Activated T-cell treated with anti-CD3 and anti-CD28 coated beads, Interleukin-2, amount 50 U/mL, for 72 hours (primary cell): ENCODE data around the gene SMYD1. TPM values are rescaled to one million over a fixed set of nuclear protein-coding genes. Genes with fewer than 3 reads are reported as not detected.

Experiments used
- ATAC-seq, 2 donors: fragments of 150-1000 bp; cut with Tn5 transposase; replicated peaks in 1 of 2; 2 replicates each; pipeline ENCODE4 v1.10.0; 2021; ENCODE audit warnings: moderate library complexity in 2 of 2, mild to moderate bottlenecking in 1 of 2
- DNase-seq, 2 donors: peaks; one replicate each; pipeline ENCODE4 v3.0.0; 2021 to 2022; ENCODE audit warnings: mixed read lengths in 1 of 2
- H3K27ac Mint-ChIP-seq: one replicate; pipeline ENCODE4 v1.8.0; 2022; ENCODE audit warnings: mild to moderate bottlenecking, moderate library complexity, mixed read lengths
- H3K27me3 Mint-ChIP-seq: one replicate; pipeline ENCODE4 v1.8.0; 2022; ENCODE audit warnings: low read depth, mixed read lengths
- H3K36me3 Mint-ChIP-seq, 2 donors: one replicate each; pipeline ENCODE4 v1.8.0; 2022; ENCODE audit warnings: mixed read lengths in 2 of 2, mild to moderate bottlenecking in 1 of 2; ENCODE audit not compliant: insufficient read depth in 2 of 2
- H3K4me1 Mint-ChIP-seq: one replicate; pipeline ENCODE4 v1.8.0; 2022; ENCODE audit warnings: low read depth, mixed read lengths
- H3K4me3 Mint-ChIP-seq, 2 donors: one replicate each; pipeline ENCODE4 v1.8.0; 2022; ENCODE audit warnings: mild to moderate bottlenecking in 2 of 2, mixed read lengths in 2 of 2, moderate library complexity in 2 of 2
- H3K9me3 Mint-ChIP-seq, 2 donors: one replicate each; pipeline ENCODE4 v1.8.0; 2022; ENCODE audit warnings: mixed read lengths in 2 of 2
- total RNA-seq, 2 donors: library from RNA; stranded (reverse); gene quantifications; one replicate each; pipeline ENCODE4 v1.2.3, GENCODE V29; 2022

Gene SMYD1
- total RNA-seq, 2 donors from 2014 or later = not detected

GRCh38 chr2:88131999-88132368, 64.4 kb downstream of the SMYD1 start:
- Mint-ChIP-seq H3K27ac (no peak overlapping the region), H3K27me3 (peaks cover 18% of the 10 kb centered on the region), H3K9me3 (no peaks in the 10 kb centered on the region), H3K4me1 (no peaks in the 10 kb centered on the region), H3K4me3 (no peak overlapping the region), H3K36me3 (no peaks in the 10 kb centered on the region)
- DNase-seq = no peak
- no peak for ATAC-seq

- H3K27me3 Mint-ChIP-seq = peaks cover 23% of the 10 kb centered on the region
- H3K9me3 Mint-ChIP-seq = no peaks in the 10 kb centered on the region
- no peak overlapping the region for H3K4me3 Mint-ChIP-seq
- H3K27ac Mint-ChIP-seq = peak overlapping the region; percentile 9
- DNase-seq = no peak
- H3K36me3 Mint-ChIP-seq = no peaks in the 10 kb centered on the region
- ATAC-seq = no peak
- no peaks in the 10 kb centered on the region for H3K4me1 Mint-ChIP-seq
These were observed 66.2 kb downstream of the SMYD1 start for GRCh38 chr2:88133875-88134274.

DNA sequence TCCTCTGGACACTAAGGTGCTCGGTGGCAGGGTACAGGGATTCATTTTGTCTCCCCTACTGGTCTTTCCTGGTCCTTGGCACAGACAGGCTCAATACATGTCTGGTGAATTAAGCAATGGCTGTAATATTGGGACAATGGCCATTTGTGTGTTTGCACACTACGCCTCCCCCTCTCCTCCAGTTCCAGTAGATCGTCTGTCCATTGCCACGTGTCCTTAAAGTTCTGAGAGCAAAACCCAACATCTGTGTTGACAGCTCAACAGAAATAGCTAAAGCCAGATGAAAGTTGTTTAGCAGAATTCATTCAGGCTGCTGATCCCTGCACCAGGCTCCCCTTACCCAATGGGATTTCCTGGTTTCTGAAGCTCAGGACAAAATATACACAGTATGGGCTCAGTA, 69.2 kb downstream of the SMYD1 start:
- Mint-ChIP-seq H3K27ac (no peak overlapping the region), H3K4me1 (no peaks in the 10 kb centered on the region), H3K27me3 (peaks cover 38% of the 10 kb centered on the region), H3K9me3 (peaks cover under 1 to 2% of the 10 kb centered on the region in 2 donors), H3K36me3 (peaks cover under 1 to 1% of the 10 kb centered on the region in 2 donors), H3K4me3 (no peak overlapping the region)
- DNase-seq = no peak
- no peak for ATAC-seq

GRCh38 chr2:88137833-88138232, 70.2 kb downstream of the SMYD1 start:
- ATAC-seq = no peak
- Mint-ChIP-seq H3K27ac (no peak overlapping the region), H3K27me3 (peaks cover 38% of the 10 kb centered on the region), H3K9me3 (peaks cover 3 to 4% of the 10 kb centered on the region in 2 donors), H3K36me3 (peaks cover 2 to 3% of the 10 kb centered on the region in 2 donors), H3K4me3 (no peak overlapping the region), H3K4me1 (no peaks in the 10 kb centered on the region)
- DNase-seq = no peak

GRCh38 chr2:88139203-88139702, 71.6 kb downstream of the SMYD1 start:
- Mint-ChIP-seq H3K9me3 (peaks cover 4 to 8% of the 10 kb centered on the region in 2 donors), H3K27ac (no peak overlapping the region), H3K27me3 (peaks cover 43% of the 10 kb centered on the region), H3K4me1 (no peaks in the 10 kb centered on the region), H3K36me3 (peaks cover 2 to 3% of the 10 kb centered on the region in 2 donors), H3K4me3 (no peak overlapping the region)
- DNase-seq = no peak
- ATAC-seq = no peak

DNA sequence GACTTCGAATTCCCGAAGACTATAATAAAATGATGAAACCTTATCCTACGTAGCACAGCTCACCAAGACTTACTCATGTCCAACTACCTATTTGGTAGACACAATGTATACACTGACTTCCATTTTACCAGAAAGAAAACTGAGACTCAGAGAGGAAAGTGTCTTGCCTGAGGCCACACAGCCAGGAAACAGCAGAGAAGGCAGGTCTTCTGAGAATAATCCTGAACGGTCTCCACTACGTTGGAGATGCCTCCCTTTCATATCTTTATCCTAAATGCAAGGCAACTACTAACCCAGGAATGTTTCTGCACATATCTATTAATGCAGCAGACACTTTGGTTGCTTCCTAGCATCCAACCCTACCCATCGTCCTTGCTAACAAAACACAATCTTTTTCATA, 72.2 kb downstream of the SMYD1 start:
- peaks cover 2 to 3% of the 10 kb centered on the region in 2 donors for H3K36me3 Mint-ChIP-seq
- no peaks in the 10 kb centered on the region for H3K4me1 Mint-ChIP-seq
- DNase-seq = no peak
- peaks cover 45% of the 10 kb centered on the region for H3K27me3 Mint-ChIP-seq
- ATAC-seq = no peak
- no peak overlapping the region for H3K4me3 Mint-ChIP-seq
- H3K27ac Mint-ChIP-seq = no peak overlapping the region
- peaks cover 4 to 8% of the 10 kb centered on the region in 2 donors for H3K9me3 Mint-ChIP-seq

DNA sequence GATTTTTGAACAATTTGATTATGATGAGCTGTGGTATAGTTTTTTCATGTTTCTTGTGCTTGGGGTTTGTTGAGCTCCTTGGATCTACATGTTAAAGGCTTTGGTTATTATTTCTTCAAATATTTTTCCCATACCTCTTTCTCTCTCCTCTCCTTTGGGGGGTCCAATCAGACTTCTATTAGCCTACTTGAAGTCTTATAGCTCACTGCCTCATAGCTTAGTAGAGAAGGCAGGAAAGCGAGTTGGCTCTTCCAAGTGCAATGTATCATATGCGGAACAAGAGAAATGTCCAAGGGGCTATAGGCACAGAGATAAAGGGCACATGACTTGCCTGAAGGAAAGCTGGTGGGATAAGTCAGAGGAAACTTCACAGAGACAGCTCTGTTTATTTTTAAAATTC, 74.3 kb downstream of the SMYD1 start:
- Mint-ChIP-seq H3K36me3 (peaks cover 2 to 3% of the 10 kb centered on the region in 2 donors), H3K4me3 (no peak overlapping the region), H3K27me3 (peaks cover 35% of the 10 kb centered on the region), H3K9me3 (peaks cover 4 to 8% of the 10 kb centered on the region in 2 donors), H3K27ac (no peak overlapping the region), H3K4me1 (no peaks in the 10 kb centered on the region)
- DNase-seq (no peak), ATAC-seq (no peak)

DNA sequence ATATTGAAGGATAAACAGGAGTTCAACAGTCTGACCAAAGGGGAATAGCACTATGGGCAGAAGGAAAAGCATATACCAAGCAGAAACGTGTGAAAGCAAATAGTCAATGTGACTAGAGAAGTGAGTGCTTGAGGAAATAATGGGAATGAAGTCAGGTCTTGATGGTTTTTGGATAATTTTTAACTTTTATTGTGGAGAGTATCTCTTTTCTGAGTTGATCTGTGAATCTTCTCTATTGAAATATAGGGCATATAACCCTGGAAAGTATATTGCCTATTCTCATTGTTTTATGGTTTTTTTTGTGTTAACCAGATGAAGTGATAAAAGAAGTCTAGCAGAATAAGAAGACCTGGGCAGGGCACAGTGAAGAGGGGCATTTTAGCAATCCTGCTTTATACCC, 76.6 kb downstream of the SMYD1 start:
- peaks cover 7 to 18% of the 10 kb centered on the region in 2 donors for H3K9me3 Mint-ChIP-seq
- H3K36me3 Mint-ChIP-seq = peaks cover 11 to 14% of the 10 kb centered on the region in 2 donors
- ATAC-seq = no peak
- H3K27ac Mint-ChIP-seq = no peak overlapping the region
- DNase-seq = no peak
- no peaks in the 10 kb centered on the region for H3K4me1 Mint-ChIP-seq
- no peak overlapping the region for H3K4me3 Mint-ChIP-seq
- H3K27me3 Mint-ChIP-seq = peaks cover 29% of the 10 kb centered on the region

DNA sequence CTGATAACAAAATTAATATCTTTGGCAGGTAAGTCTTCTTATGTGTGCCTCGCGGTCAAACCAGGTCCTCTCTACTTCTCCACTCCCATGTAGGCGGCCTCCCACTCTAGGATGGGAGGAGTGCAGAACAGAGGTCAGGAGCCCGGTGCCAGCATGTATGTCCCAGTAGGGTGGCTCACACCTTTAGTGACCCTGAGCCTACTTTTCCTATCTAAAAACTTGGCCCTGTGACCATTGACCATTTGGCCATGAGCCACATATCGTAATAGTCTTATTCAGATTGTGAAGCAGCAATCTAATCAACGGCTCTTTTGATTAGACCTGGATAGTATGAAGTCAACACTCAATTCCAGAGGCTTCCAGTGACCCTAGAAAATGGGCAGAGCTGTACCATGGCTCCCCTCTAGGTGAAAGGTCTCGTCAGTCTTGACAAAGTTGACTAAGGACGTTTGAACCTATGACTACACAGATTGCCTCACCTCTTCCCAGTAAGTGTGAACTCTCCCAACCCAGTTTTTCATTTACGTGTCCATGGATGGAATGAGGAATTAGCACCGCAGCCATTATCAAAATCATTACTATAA, 77.4 kb downstream of the SMYD1 start:
- Mint-ChIP-seq H3K4me3 (no peak overlapping the region), H3K27ac (no peak overlapping the region), H3K4me1 (no peaks in the 10 kb centered on the region), H3K36me3 (peaks cover 12 to 14% of the 10 kb centered on the region in 2 donors), H3K27me3 (peaks cover 25% of the 10 kb centered on the region), H3K9me3 (peaks cover 7 to 21% of the 10 kb centered on the region in 2 donors)
- DNase-seq (no peak), ATAC-seq (no peak)

DNA sequence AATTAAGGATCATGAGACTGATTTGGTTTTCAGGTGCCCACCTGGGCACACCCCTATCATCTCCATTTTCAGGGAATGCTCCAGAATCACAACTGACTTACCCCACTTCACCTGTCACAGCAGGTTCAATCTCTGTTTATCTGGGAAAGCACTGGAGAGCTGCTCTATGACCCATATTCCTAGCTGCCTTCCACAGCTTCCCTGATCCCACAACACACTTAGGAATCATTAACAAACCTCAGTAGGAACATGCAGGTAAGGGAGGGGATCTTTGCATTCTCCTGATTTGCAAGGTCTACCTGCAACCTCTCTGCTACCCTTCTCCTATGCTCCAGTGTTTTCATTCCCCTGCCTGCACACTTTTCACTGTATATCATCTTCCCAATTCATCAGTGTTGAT, 79.0 kb downstream of the SMYD1 start:
- no peak for DNase-seq
- H3K27me3 Mint-ChIP-seq = peaks cover 13% of the 10 kb centered on the region
- H3K27ac Mint-ChIP-seq = no peak overlapping the region
- no peak for ATAC-seq
- H3K4me3 Mint-ChIP-seq = no peak overlapping the region
- H3K4me1 Mint-ChIP-seq = no peaks in the 10 kb centered on the region
- peaks cover 6 to 21% of the 10 kb centered on the region in 2 donors for H3K9me3 Mint-ChIP-seq
- peaks cover 12 to 14% of the 10 kb centered on the region in 2 donors for H3K36me3 Mint-ChIP-seq

DNA sequence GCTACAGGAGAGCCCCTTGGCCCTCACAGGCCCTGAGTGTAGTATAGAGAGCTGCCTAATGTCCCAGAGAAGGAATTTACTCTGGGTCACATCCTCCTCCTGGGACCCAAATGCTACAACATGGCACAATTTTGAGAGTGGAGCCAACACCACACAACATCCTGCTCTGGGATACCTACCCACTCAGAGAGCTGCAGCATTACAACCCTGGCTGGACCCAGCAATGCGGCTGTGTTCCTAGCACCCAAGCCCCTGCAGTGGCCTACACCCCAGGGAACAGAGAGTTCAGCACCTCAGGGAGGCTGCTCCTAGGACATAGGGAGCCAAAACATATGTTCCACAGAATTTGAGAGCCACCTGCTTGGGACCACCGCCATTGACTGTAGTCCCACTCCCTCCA, 79.5 kb downstream of the SMYD1 start:
- Mint-ChIP-seq H3K9me3 (peaks cover 6 to 18% of the 10 kb centered on the region in 2 donors), H3K4me1 (no peaks in the 10 kb centered on the region), H3K36me3 (peaks cover 11 to 12% of the 10 kb centered on the region in 2 donors), H3K4me3 (no peak overlapping the region), H3K27ac (no peak overlapping the region), H3K27me3 (peaks cover 13% of the 10 kb centered on the region)
- ATAC-seq = no peak
- no peak for DNase-seq

DNA sequence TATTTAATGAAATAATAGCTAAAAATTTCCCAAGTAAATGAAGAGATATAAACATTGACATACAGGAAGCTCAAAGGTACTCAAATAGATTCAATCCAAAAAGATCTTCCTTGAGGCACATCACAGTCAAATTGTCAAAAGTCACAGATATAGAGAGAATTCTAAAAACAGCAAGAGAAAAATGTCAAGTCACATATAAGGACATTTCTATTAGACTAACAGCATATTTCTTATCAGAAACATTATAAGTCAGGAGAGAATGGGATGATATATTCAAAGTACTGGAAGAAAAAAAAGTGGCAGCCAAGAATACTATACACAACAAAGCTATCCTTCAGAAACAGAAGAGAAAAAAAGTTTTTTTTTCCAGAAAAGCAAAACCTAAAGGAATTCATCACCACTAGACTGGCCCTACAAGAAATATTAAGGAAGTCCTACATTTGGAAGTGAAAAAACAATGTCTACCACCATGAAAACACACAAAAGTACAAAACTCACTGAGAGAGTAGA, 81.4 kb downstream of the SMYD1 start:
- Mint-ChIP-seq H3K4me3 (no peak overlapping the region), H3K27ac (no peak overlapping the region)

DNA sequence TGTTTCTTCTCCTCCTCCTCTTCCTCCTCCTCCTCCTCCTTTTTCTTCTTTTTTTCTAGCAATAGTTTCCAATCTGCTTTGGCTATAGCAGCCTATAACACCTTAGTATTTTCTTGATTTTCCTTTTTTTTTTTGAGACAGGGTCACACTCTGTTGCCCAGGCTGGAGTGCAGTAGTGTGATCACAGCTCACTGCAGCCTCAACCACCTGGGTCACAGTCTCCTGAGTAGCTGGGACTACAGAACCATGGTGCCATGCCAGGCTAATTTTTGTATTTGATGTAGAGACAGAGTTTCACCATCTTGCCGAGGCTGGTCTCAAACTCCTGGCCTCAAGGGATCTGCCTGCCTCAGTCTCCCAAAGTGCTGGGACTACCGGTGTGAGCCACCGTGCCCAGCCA, 91.9 kb downstream of the SMYD1 start:
- Mint-ChIP-seq H3K27ac (no peak overlapping the region), H3K36me3 (no peaks in the 10 kb centered on the region), H3K4me3 (no peak overlapping the region), H3K27me3 (no peaks in the 10 kb centered on the region), H3K4me1 (no peaks in the 10 kb centered on the region), H3K9me3 (no peaks in the 10 kb centered on the region)
- ATAC-seq = no peak
- DNase-seq = no peak

More for the DNA sequence above, 81.4 kb downstream of the SMYD1 start:
- H3K9me3 Mint-ChIP-seq = peaks cover 7 to 19% of the 10 kb centered on the region in 2 donors
- no peak for ATAC-seq
- peaks cover 11% of the 10 kb centered on the region for H3K27me3 Mint-ChIP-seq
- DNase-seq = no peak
- no peaks in the 10 kb centered on the region for H3K4me1 Mint-ChIP-seq
- peaks cover 14 to 15% of the 10 kb centered on the region in 2 donors for H3K36me3 Mint-ChIP-seq

DNA sequence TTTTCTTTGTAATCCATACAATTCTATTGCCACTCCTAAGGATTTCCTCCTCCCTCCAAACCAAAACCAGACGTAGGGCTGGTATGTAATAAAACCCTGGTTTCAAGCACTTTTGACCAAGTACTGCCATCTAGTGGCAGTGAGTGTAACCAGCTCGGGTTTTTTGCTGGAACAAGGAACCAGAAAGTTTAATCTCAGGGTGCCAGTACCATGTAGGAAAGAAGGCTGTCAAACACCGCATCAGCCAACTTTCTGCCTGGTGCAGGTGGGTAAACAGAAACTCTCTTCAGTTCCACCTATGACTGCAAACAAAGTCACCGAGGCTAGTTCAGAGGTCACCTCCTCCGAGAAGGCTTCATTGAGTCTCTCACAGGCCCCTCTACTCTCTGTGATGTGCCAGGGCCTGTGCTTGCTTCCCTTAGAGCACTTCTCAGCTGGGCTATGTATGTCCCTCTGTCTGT, 92.4 kb downstream of the SMYD1 start:
- no peak overlapping the region for H3K4me3 Mint-ChIP-seq
- ATAC-seq (peak; percentile 32 to 56), DNase-seq (peak; percentile 42 to 51)
- no peaks in the 10 kb centered on the region for H3K9me3 Mint-ChIP-seq
- no peaks in the 10 kb centered on the region for H3K36me3 Mint-ChIP-seq
- no peaks in the 10 kb centered on the region for H3K27me3 Mint-ChIP-seq
- H3K27ac Mint-ChIP-seq = no peak overlapping the region
- H3K4me1 Mint-ChIP-seq = no peaks in the 10 kb centered on the region
